ENCODE data around the gene CLCN1. TPM values are rescaled to one million over a fixed set of nuclear protein-coding genes. Genes with fewer than 3 reads are reported as not detected.
A peak's percentile ranks its signal among the peaks of the same experiment; 100 is the strongest.

CLCN1 gene
- total RNA-seq, 1 donor from 2014 or later, result not detected

DNA sequence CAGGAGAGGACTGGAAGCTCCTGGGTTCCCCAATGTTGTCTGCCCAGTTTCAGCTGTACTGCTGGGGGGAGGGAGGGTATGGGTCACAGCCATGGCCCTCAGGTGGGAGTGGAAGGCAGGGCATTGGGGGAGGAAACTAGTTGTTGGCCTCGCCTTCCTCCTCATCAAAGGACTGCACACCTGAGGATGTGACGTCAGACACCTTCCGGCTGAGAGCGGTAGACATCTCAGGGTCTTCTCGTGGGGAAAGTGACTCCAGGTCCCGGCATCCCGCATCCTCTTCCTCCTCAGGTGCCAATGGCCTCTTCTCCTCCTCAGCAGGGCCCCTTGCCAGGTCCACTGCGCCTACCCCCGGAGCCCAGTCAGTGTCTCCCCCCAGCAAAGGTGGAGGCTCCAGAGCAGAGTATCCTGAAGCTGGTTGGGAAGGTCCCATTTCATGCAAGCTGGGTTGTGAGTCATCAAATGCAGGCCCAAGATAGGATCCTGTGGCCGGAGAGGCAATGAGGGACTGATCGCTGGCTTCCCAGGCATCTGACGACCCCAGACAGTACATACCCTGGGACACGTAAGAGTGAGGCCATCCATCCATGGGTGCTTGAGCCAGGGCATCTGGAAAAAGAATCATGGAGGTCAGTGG is 40.6 kb downstream of the CLCN1 start:
- Histone ChIP-seq H2AFZ (replicated peaks) (no peak overlapping the region), H3K27ac (no peak overlapping the region), H3K27me3 (no peaks in the 10 kb centered on the region), H4K20me1 (ENCODE audit: low read depth) (peaks cover 24% of the 10 kb centered on the region), H3K4me2 (no peak overlapping the region), H3F3A (ENCODE audit: low read depth) (peaks cover 23% of the 10 kb centered on the region), H3K9ac (no peak overlapping the region), H3K4me3 (no peak overlapping the region), H3K4me1 (peaks cover 27% of the 10 kb centered on the region), H3K9me3 (ENCODE audit: low read depth) (no peaks in the 10 kb centered on the region), H3K36me3 (no peaks in the 10 kb centered on the region), H3K79me2 (ENCODE audit: low read depth) (no peaks in the 10 kb centered on the region)
- Mint-ChIP-seq H3K27ac (no peak overlapping the region), H3K27me3 (ENCODE audit: insufficient read depth, low read depth) (peaks cover 4% of the 10 kb centered on the region), H3K36me3 (peaks cover 39% of the 10 kb centered on the region), H3K4me1 (peaks cover 28% of the 10 kb centered on the region), H3K4me3 (no peak overlapping the region), H3K9me3 (no peaks in the 10 kb centered on the region)
- TF ChIP-seq EZH2 (IDR thresholded peaks at IDR 0.05), result no peak
- TF ChIP-seq, protein P1, sequence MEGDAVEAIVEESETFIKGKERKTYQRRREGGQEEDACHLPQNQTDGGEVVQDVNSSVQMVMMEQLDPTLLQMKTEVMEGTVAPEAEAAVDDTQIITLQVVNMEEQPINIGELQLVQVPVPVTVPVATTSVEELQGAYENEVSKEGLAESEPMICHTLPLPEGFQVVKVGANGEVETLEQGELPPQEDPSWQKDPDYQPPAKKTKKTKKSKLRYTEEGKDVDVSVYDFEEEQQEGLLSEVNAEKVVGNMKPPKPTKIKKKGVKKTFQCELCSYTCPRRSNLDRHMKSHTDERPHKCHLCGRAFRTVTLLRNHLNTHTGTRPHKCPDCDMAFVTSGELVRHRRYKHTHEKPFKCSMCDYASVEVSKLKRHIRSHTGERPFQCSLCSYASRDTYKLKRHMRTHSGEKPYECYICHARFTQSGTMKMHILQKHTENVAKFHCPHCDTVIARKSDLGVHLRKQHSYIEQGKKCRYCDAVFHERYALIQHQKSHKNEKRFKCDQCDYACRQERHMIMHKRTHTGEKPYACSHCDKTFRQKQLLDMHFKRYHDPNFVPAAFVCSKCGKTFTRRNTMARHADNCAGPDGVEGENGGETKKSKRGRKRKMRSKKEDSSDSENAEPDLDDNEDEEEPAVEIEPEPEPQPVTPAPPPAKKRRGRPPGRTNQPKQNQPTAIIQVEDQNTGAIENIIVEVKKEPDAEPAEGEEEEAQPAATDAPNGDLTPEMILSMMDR (IDR thresholded peaks at IDR 0.05), result no peak
- TF ChIP-seq EZH2phosphoT487 (IDR thresholded peaks at IDR 0.05), result no peak
- no peak for DNase-seq (ENCODE audit: low spot score)

DNA sequence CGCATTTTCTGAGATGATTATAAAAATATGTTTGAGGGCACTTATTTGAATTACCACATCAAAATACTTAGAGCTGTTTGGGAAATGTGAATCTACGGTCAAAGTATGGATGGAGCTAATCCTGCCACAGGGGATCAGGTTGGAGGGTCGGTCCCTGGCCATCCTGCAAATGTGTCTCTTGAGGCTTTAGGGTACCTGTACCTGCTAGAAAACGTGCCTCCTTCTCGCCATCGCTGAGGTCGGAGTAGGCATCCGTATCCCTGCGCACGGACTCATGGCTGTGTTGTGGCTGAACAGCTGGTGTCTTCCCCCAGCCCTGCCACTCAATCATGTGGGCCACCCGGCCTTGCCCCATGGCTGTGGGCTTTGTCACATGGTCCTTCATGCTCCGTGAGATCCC is 42.7 kb downstream of the CLCN1 start:
- Mint-ChIP-seq H3K4me3 (no peak overlapping the region), H3K36me3 (peaks cover 39% of the 10 kb centered on the region)
- no peaks in the 10 kb centered on the region for H3K36me3 ChIP-seq

DNA sequence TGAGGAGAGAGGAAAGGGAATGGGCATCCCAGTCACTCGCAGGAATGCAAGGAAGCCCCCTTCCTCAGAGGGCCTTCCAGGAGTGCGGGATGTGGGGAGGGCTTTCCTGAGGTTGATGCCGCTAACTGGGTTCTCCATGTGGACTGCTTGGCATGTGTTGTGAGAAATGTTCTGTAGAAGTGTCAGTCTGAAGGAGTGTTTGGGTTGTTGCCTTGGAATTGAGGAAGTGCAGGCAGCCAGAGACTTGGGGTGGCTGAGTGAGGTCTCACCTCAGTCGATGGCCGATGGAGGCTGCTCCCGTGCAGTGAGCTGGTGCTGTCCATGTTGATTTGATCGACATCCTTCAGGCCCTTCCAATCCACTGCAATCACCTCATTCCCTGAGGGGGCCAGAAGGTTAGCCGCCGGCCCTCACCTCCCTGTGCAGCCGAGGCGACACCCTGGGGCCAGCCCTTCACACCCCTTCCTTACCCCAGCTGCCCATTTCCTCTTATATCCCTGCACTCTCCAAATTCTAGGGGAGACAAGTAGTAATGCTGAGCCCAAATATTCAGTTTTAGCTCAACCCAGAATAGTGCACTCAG is 44.0 kb downstream of the CLCN1 start:
- H3K9ac ChIP-seq, result no peak overlapping the region
- no peak for TF ChIP-seq EZH2 (IDR thresholded peaks at IDR 0.05)
- TF ChIP-seq, protein P1 (IDR thresholded peaks at IDR 0.05), result no peak
- no peak for TF ChIP-seq EZH2phosphoT487 (IDR thresholded peaks at IDR 0.05)
- peaks cover 9% of the 10 kb centered on the region for H3K4me1 ChIP-seq
- Mint-ChIP-seq H3K27ac (no peak overlapping the region), H3K27me3 (ENCODE audit: insufficient read depth, low read depth) (peaks cover 6% of the 10 kb centered on the region), H3K4me1 (peaks cover 14% of the 10 kb centered on the region), H3K4me3 (peak overlapping the region; percentile 84), H3K9me3 (no peaks in the 10 kb centered on the region), H3K36me3 (peaks cover 30% of the 10 kb centered on the region)
- no peak overlapping the region for H2AFZ ChIP-seq (replicated peaks)
- no peaks in the 10 kb centered on the region for H3K79me2 ChIP-seq (ENCODE audit: low read depth)
- H3K9me3 ChIP-seq (ENCODE audit: low read depth), result no peaks in the 10 kb centered on the region
- no peaks in the 10 kb centered on the region for H4K20me1 ChIP-seq (ENCODE audit: low read depth)
- H3K36me3 ChIP-seq, result no peaks in the 10 kb centered on the region
- DNase-seq (ENCODE audit: low spot score), result no peak
- H3K27me3 ChIP-seq, result peaks cover 15% of the 10 kb centered on the region
- H3K4me3 ChIP-seq, result no peak overlapping the region
- H3K27ac ChIP-seq, result no peak overlapping the region
- peaks cover 12% of the 10 kb centered on the region for H3F3A ChIP-seq (ENCODE audit: low read depth)
- H3K4me2 ChIP-seq, result peak overlapping the region; percentile 89

More for the DNA sequence above, 42.7 kb downstream of the CLCN1 start:
- no peaks in the 10 kb centered on the region for H3K9me3 ChIP-seq (ENCODE audit: low read depth)
- Mint-ChIP-seq H3K4me1 (peaks cover 14% of the 10 kb centered on the region), H3K27ac (no peak overlapping the region), H3K27me3 (ENCODE audit: insufficient read depth, low read depth) (peaks cover 6% of the 10 kb centered on the region), H3K9me3 (no peaks in the 10 kb centered on the region)
- peaks cover 10% of the 10 kb centered on the region for H4K20me1 ChIP-seq (ENCODE audit: low read depth)
- H3K27me3 ChIP-seq, result peaks cover 6% of the 10 kb centered on the region
- no peak overlapping the region for H2AFZ ChIP-seq (replicated peaks)
- H3K9ac ChIP-seq, result no peak overlapping the region
- TF ChIP-seq EZH2 (IDR thresholded peaks at IDR 0.05), result no peak
- TF ChIP-seq, protein P1 (IDR thresholded peaks at IDR 0.05), result no peak
- DNase-seq (ENCODE audit: low spot score), result no peak
- no peaks in the 10 kb centered on the region for H3K79me2 ChIP-seq (ENCODE audit: low read depth)
- peaks cover 9% of the 10 kb centered on the region for H3K4me1 ChIP-seq
- no peak overlapping the region for H3K27ac ChIP-seq
- peaks cover 12% of the 10 kb centered on the region for H3F3A ChIP-seq (ENCODE audit: low read depth)
- H3K4me2 ChIP-seq, result no peak overlapping the region
- H3K4me3 ChIP-seq, result no peak overlapping the region
